Measurements from ENCODE around the gene JPH3.

GRCh38 chr16:87570572-87570937 is 31.8 kb upstream of the JPH3 start:
- TF ChIP-seq EZH2 (IDR thresholded peaks at IDR 0.05; ENCODE audit: insufficient read depth, poor library complexity, severe bottlenecking) (no peak), EZH2phosphoT487 (IDR thresholded peaks at IDR 0.05; ENCODE audit: insufficient read depth, low read depth) (no peak)
